Epithelial cell of proximal tubule (primary cell): ENCODE measurements around the gene RASL10B. TPM values are rescaled to one million over a fixed set of nuclear protein-coding genes. Genes with fewer than 3 reads are reported as not detected.

Experiments used
- DNase-seq: peaks from one replicate; pipeline ENCODE4 v3.0.0-alpha.2; 2011; ENCODE audit warnings: low read depth
- H3K4me3 ChIP-seq: 2 replicates; pipeline ENCODE4 v1.5.1; 2011; ENCODE audit warnings: low read depth, mild to moderate bottlenecking, low read length
- CTCF ChIP-seq: conservative IDR thresholded peaks from 2 replicates; pipeline ENCODE4 v1.5.1; 2012; ENCODE audit warnings: low read depth, mild to moderate bottlenecking, low read length
- total RNA-seq: library from RNA; depleted of rRNA; stranded (reverse); fragments of >200 nt; gene quantifications from 2 replicates; pipeline ENCODE4 v1.2.3, GENCODE V29; 2015

Gene RASL10B
- total RNA-seq, 1 donor from 2014 or later: 0.92 TPM

GRCh38 chr17:35769895-35770486 is 38.6 kb downstream of the RASL10B start:
- no peak overlapping the region for H3K4me3 ChIP-seq
- TF ChIP-seq CTCF: peak; percentile 32
- DNase-seq: no peak

GRCh38 chr17:35773129-35773528 is 41.7 kb downstream of the RASL10B start:
- no peak overlapping the region for H3K4me3 ChIP-seq
- DNase-seq: no peak
- TF ChIP-seq CTCF: no peak

- H3K4me3 ChIP-seq: no peak overlapping the region
- DNase-seq: no peak
- no peak for TF ChIP-seq CTCF
Observed at GRCh38 chr17:35773679-35774425, 42.4 kb downstream of the RASL10B start.

GRCh38 chr17:35774499-35774898 is 43.1 kb downstream of the RASL10B start:
- no peak for DNase-seq
- H3K4me3 ChIP-seq: no peak overlapping the region
- no peak for TF ChIP-seq CTCF

- no peak for TF ChIP-seq CTCF
- H3K4me3 ChIP-seq: no peak overlapping the region
- no peak for DNase-seq
Observed at GRCh38 chr17:35775039-35775438, 43.6 kb downstream of the RASL10B start.

- H3K4me3 ChIP-seq: no peak overlapping the region
- DNase-seq: no peak
- no peak for TF ChIP-seq CTCF
Observed at GRCh38 chr17:35775583-35775982, 44.1 kb downstream of the RASL10B start.

GRCh38 chr17:35778641-35779196 is 47.3 kb downstream of the RASL10B start:
- no peak for DNase-seq
- no peak overlapping the region for H3K4me3 ChIP-seq
- TF ChIP-seq CTCF: no peak
